ENCODE data around the gene ACADL. TPM values are rescaled to one million over a fixed set of nuclear protein-coding genes. Genes with fewer than 3 reads are reported as not detected.

ACADL gene
- total RNA-seq, 1 donor from 2014 or later: not detected

DNA sequence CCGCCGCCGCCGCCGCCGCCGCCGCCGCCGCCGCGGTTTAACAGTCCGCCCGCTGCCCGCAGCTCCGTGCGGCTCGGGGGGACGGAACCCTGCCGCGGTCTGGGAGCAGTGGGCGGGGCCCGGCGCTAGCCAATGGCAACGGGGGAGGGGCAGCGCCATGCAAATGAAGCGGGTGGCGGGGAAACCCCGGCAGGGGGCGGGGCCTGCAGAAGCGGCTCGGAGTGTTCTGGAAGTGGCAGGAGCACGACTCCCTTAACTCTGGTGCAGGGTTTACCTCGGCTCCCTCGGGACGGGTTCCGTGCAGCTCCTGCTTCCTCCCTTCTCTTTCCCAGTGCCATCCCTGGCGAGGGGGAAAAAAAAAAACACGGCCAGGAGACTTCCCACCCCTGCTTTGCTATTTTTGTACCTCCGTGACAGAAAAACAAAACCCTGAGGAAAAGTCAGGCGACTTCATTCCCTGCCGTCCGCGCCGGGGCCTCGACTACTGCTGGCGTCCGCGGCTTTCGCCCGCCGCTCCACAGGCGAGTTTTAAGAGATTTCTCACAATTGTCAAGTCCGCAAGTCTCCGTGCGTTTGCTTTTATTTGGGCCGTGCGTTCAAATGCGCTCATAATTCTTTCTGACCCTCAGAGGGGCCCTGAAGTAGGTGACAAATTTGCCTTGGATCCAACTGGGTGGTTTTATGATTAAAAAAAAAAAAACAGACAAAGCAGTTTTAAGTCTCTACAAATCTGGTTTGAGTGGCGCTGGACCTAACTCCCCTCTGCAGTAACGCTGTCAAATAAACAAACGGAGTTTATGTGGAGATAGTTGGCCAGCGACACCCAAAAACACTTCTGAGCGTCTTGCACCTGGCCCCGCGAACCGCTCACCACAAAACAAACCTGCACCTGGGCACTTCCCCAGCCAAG lies 53.7 kb downstream of the ACADL start, which contains the start of gene KANSL1L:
TSS of gene KANSL1L (minus strand) at position 101 of the 910 bp plus-strand sequence. CDS start 16,827 bp downstream, outside the sequence.
- no peak for DNase-seq (ENCODE audit: extremely low read depth, low read depth, low spot score)

DNA sequence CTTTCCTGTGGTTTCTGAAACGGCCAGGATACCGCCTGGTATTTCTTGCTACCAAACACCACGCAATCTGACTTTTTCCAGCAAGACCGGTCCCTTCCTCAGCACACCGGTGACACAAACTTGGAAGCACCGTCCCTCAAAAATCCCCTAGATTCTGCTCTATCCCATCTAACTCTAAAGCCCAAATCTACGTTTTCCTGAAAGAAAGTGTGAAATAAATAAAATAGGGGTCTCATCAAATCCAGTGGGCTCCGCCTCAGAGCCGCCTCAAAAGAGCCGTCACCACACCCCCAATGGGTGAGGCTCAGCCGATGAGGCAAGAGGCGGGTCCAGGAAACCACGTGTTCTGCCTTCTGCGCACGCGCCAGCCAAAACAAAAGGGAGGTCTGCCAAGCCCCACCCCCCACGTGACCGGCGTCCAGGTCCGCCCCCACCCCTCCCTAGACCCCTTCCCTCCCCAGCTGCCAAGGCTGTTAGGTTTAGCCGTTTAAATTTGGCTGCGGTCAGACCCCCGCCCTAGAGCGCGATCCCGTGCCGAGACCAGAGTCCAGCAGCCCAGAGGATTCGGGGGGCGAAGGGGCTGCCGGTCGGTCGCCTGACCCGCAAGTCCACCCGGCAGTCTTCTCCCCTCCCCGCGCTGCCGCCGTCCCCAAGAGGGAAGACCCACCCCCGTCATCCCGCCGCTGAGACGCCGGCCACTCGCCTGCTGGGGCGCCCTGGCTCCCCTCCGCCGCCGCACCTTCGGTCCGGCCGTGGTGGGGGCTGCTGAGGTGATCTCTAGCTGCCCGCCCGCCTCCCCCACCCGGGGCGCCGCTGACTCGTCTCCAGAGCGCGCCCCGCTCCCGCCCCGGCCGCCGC lies 54.6 kb downstream of the ACADL start:
- DNase-seq (ENCODE audit: extremely low read depth, low read depth, low spot score): no peak

DNA sequence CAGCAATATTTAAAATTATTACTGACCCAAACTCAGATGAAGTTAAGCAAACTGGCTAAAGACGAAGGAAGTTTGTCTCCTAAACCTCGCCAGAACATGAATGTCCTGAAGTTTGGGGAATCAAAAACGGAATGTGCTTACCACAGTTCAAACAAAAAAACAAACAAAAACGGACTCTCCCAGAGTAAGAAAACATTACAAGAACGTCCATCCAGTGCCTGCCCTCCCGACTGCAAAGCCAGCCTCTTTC lies 55.1 kb downstream of the ACADL start:
- no peak for DNase-seq (ENCODE audit: extremely low read depth, low read depth, low spot score)

DNA sequence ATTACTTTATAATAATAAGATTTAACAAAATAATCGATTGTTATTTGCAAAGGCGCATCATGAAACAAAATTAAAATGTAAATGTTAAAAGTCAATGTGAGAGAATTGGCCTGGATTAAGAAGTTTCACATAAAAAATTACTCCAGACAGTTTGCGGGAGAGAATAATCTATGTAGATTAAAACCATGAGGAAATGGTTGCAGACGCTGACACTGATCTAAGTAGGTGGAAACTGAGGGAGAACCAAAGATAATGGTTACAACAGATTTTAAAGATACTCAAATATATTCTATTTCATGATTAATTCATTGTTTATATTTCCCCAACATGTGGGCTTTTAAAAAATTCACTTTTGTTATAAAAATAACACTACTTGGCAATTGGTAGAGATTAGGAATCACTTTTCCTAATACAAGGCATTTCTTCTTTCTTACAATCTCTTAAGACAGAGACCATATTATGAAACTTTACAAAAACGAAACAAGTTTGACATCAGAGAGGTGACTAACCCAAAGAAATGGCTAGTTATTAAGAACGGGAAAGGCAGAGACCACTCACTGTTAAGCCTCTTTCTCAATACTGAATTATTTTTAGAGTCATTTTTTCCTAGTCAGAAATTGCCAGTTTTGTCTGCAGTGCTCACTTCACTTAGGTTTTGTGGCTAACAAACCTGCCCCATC lies 55.6 kb downstream of the ACADL start:
- DNase-seq (ENCODE audit: extremely low read depth, low read depth, low spot score): peak; percentile 36

DNA sequence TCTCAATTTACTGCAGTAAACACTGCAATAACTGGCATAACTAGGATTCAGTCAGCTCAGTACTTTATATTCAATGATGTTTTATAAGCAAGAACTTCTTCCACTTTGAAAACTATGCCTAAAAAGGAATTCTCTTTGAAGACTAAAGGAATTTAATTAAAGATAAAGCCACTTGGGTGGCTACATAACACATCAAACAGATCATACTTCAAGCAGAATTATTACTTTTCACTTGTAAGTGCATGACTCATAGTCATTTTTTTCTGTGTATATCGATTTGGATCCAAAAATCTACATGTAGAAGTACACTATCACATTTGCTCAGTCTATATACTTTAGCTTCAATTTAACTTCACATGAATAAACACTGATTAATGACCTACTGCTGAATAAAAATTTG lies 58.0 kb downstream of the ACADL start:
- DNase-seq (ENCODE audit: extremely low read depth, low read depth, low spot score): no peak

DNA sequence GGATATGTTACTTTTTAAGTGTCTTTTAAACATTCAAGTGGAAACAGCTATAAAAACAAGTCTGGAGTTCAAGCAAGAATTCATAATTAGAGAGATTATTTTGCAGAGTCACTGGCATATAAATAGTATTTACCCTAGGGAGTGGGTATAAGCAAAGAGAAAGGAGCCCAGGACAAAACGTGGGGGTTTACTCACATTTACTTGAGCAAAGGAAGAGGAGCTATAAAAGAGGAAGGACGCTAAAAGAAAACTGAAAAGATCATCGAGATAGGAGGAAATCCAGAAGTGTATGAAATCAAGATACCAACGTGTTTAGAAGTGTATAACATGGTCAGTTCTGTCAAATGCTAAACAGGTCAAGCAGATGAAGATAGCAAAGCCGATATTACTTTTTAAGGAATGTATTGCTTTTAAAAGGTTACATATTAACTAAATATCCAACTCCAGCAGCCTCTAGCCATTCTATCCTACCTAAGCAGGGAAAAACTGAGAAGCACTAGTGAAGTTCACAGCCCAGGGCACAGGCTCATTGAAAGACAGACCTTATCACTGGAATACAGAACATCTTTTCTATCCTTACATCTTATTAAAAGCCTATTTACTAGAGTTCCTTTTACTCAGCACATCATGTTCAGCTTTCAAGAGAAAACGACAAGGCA lies 62.7 kb downstream of the ACADL start:
- no peak for DNase-seq (ENCODE audit: extremely low read depth, low read depth, low spot score)

DNA sequence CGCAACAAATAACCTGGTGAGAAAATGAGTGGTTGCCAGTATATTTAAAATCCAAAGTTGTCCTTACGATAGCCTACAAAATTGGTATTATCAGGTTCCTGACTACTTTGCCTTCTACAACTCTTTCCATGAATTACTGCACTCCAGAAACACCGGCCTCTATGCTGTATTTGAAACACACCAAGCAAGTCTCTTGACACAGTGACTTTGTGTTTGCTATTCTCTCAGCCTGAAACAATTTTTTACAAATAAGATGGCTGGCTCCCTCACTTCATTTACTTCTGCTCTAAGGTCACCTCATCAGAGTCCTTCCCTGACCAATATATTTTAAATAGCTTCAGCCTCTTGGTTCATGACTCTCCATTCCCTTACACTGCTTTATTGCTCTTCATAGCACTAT lies 66.2 kb downstream of the ACADL start:
- DNase-seq (ENCODE audit: extremely low read depth, low read depth, low spot score): no peak

DNA sequence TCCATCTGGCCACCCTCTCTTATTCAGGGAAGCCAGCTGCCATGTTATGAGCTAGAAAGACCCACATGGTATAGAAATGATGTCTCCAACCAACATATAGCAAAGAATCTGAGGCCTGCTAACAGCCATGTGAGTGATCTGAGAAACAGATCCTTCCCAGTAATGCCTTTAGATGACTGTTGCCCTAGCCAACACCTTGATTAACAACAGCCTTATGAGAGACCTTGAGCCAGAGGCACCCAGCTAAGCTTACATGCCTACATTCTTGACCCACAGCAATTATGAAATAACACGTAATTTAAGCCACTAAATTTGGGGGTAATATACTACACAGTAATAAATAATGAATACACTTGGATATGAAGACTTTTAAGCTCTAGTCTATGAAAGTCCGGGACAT lies 67.0 kb downstream of the ACADL start:
- DNase-seq (ENCODE audit: extremely low read depth, low read depth, low spot score): no peak

DNA sequence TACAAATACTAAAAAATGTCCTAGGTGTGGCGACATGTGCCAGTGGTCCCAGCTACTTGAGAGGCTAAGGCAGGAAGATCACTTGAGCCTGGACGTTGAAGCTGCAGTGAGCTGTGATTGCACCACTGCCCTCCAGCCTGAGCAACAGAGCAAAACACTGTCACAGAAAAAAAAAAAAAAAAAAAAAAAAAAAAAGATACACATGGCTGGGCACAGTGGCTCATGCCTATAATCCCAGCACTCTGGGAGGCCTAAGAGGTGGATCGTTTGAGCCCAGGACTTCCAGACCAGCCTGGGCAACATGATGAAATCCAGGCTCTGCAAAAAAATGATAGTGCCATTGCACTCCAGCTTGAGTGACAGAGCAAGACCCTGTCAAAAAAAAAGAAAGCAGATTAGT lies 67.7 kb downstream of the ACADL start:
- no peak for DNase-seq (ENCODE audit: extremely low read depth, low read depth, low spot score)

DNA sequence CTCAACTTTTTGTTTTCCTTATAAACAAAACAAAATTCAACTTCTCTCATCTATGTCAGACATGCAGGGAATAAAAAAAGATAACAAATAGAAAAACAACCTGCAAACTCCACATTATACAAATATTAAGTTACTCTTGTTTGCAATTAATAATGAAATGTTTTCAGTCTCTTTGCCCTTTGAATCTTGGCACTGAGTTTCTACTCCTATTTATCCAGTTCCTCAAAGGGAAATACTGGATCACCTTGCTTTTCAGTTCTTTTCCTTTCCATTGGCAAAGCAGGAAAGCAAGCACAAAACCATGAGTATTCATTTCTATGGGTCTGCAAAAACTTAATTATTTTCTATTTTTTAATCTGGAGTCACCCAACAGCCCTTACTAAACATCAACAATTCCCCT lies 77.6 kb downstream of the ACADL start:
- no peak for DNase-seq (ENCODE audit: extremely low read depth, low read depth, low spot score)

Other genes with a start within 250 kb of the ACADL start
- gene RPE, start 222.8 kb downstream of the ACADL start, total RNA-seq: 56.0 and 86.5 TPM in 2 replicates
- gene KANSL1L, start 54.0 kb downstream of the ACADL start, total RNA-seq: 8.6 and 9.2 TPM in 2 replicates
- gene MYL1, start 89.7 kb upstream of the ACADL start, total RNA-seq: not detected in 2 replicates

Data from glomerular endothelial cell (primary cell).